ENCODE measurements around the gene TEX19. TPM values are rescaled to one million over a fixed set of nuclear protein-coding genes. Genes with fewer than 3 reads are reported as not detected.
"Not testable (repeated sequence)": the region's sequence is repeated elsewhere in the genome, so short reads cannot be mapped to it uniquely, and the experiment has no call there.

The TEX19 gene
- total RNA-seq, 2 donors from 2014 or later: not detected

DNA sequence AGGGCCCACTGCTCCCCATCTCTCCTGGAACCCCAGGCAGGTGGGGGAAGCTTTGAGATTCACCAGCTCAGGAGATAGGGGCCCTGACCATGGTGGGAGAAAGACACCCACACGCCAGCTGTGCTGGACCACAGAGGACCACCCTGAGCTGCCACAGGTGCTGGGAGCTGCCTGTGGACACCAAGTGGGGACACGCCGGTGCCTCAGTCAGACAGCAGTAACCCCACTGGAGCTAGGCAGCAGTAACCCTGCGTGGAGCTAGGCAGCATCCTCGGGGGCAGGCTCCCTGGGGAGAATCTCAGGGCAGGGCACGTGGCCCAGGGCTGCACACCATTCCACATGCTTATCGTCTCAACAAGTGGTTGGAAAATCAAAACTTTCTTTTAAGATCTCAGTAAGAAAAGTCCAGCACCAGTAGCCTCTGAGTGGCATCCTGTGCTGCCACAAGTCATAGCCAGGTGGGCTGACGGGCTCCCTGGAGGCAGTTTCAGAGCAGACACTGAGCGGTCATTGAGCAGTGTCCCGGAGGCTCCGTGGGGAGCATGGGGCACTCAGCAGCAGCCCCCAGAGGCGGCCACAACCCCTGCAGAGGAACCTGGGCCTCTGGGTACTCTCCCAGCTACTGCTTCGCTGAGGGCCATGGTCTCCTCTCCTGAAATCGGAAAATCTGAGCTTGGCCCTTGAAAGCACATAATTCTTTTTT, 51.1 kb downstream of the TEX19 start:
- H3K9me3 ChIP-seq: no peaks in the 10 kb centered on the region
- H3K27me3 ChIP-seq: no peaks in the 10 kb centered on the region
- H3K36me3 ChIP-seq: no peaks in the 10 kb centered on the region
- H3K4me3 ChIP-seq: no peak overlapping the region
- DNase-seq (ENCODE audit: low spot score): no peak
- TF ChIP-seq, protein P1, sequence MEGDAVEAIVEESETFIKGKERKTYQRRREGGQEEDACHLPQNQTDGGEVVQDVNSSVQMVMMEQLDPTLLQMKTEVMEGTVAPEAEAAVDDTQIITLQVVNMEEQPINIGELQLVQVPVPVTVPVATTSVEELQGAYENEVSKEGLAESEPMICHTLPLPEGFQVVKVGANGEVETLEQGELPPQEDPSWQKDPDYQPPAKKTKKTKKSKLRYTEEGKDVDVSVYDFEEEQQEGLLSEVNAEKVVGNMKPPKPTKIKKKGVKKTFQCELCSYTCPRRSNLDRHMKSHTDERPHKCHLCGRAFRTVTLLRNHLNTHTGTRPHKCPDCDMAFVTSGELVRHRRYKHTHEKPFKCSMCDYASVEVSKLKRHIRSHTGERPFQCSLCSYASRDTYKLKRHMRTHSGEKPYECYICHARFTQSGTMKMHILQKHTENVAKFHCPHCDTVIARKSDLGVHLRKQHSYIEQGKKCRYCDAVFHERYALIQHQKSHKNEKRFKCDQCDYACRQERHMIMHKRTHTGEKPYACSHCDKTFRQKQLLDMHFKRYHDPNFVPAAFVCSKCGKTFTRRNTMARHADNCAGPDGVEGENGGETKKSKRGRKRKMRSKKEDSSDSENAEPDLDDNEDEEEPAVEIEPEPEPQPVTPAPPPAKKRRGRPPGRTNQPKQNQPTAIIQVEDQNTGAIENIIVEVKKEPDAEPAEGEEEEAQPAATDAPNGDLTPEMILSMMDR (IDR thresholded peaks at IDR 0.05): no peak
- H3K4me1 ChIP-seq: peaks cover 0 to 8% of the 10 kb centered on the region in 2 donors
- no peak overlapping the region for H3K27ac ChIP-seq

DNA sequence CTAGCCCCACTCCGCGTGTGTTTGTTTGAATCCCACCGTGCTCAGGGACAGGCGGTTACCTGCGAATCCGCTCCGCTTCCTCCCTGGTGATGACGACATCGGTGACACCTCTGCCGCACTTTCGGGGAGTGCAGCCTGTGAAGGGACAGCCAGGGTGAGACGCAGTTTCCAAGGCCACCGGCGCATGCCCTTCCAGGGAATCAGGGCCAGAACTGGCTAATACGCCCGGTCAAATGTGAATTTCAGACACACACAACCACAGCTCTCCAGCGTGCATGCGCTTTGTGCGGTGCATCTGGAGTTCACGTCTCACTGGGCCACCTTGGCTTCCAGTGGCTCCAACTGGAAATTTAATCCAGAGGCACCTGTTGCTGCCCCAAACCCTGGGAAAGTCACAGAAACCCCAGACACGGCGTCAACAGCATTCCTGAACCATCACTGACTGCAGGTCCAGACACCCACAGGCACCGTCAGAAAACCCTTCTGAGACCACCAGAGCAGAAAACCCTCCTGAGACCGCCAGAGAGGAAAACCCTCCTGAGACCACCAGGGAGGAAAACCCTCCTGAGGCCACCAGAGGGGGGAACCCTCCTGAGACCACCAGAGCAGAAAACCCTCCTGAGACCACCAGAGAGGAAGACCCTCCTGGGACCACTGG, 52.5 kb downstream of the TEX19 start:
- Histone ChIP-seq H3K27ac (no peak overlapping the region), H3K4me3 (no peak overlapping the region), H3K27me3 (no peaks in the 10 kb centered on the region), H3K4me1 (peaks cover 0 to 8% of the 10 kb centered on the region in 2 donors), H3K9me3 (no peaks in the 10 kb centered on the region), H3K36me3 (no peaks in the 10 kb centered on the region)
- DNase-seq (ENCODE audit: low spot score): no peak
- TF ChIP-seq, protein P1 (IDR thresholded peaks at IDR 0.05): no peak

DNA sequence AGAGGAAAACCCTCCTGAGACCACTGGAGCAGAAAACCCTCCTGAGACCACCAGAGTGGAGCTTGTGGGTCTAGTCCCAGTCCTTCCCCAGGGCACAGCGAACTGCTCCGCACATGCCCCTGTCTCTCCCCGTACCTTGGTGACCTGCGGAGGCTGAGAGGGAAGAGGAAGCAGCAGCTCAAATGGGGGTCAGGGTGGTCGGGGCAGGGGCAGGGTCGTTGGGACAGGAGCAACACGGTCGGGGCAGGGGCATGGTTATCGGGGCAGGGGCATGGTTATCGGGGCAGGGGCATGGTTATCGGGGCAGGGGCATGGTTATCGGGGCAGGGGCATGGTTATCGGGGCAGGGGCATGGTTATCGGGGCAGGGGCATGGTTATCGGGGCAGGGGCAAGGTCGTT, 53.0 kb downstream of the TEX19 start:
- not testable (repeated sequence) for H3K27me3 ChIP-seq; H3K4me3 ChIP-seq; H3K4me1 ChIP-seq; H3K9me3 ChIP-seq; H3K36me3 ChIP-seq; DNase-seq (ENCODE audit: low spot score); H3K27ac ChIP-seq

DNA sequence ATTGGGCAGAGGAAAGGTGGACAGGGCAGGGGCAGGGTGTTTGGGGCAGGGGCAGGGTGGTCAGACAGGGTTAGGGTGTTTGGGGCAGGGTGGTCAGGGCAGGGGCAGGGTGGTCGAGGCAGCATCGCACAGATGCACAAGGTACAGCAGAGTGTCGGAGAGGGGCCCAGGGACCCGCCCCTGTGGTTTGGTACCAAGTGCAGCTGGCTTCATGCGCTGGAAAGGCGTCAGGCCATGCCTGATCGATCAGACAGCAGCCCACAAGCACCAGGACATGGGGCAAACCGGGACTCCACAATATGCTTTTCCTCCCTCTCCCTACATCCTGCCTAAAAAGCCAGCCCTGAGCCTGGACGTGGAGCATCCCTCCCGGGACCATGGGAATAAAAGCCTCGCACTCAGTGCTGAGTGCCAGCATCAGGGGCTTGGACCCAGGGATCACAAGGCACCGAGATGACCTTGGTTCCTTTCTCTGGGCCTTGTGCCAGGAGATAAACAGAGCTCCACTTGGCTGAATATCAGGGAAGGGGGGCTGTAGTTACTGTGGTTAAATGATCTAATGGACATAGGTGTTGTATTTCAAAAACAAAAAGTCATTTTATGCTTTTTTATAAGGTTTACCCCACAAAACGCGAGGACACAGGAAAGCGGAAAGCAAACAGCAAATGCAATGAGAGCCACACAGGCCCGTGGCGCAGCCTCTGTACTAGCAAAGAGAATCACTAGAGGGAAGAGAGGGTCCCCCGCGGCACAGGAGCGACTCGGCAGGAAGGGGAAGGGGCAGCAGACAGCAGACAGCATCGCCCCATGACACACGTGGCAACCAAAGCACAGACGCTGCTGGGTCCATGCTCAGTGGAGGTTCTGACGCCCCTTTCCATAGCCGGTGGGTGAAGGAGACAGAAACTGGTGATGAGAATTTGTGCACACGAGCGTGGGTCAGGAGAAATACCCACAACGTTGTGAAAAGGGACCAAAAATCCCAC, 53.8 kb downstream of the TEX19 start:
- no peak for DNase-seq (ENCODE audit: low spot score)
- Histone ChIP-seq H3K9me3 (no peaks in the 10 kb centered on the region), H3K27me3 (no peaks in the 10 kb centered on the region), H3K4me3 (no peak overlapping the region), H3K27ac (no peak overlapping the region), H3K4me1 (peaks cover 0 to 10% of the 10 kb centered on the region in 2 donors), H3K36me3 (no peaks in the 10 kb centered on the region)
- TF ChIP-seq, protein P1 (IDR thresholded peaks at IDR 0.05): no peak

Other genes starting within 250 kb of the TEX19 start
- 1 to 10 TPM; 5.1 to 7.4 TPM for gene CCDC57, start 146.4 kb upstream of the TEX19 start, total RNA-seq
- 10 to 100 TPM in 1 of 2 donors, 1 to 10 TPM in 1; 5.0 to 19.5 TPM for gene SLC16A3, start 130.2 kb upstream of the TEX19 start, total RNA-seq
- gene CSNK1D, start 85.5 kb upstream of the TEX19 start, total RNA-seq: 10 to 100 TPM; 31.3 to 32.9 TPM
- 1 to 10 TPM in 1 of 2 donors, not detected in 1; 1.7 TPM for gene CD7, start 41.6 kb upstream of the TEX19 start, total RNA-seq
- 1 to 10 TPM; 3.1 to 7.7 TPM for gene SECTM1, start 25.5 kb upstream of the TEX19 start, total RNA-seq
- 10 to 100 TPM in 1 of 2 donors, under 1 TPM in 1; 0.44 to 16.9 TPM for gene UTS2R, start 12.5 kb downstream of the TEX19 start, total RNA-seq
- gene HEXD, start 59.1 kb downstream of the TEX19 start, total RNA-seq: 10 to 100 TPM; 11.3 to 15.6 TPM
- gene OGFOD3, start 59.3 kb downstream of the TEX19 start, total RNA-seq: 10 to 100 TPM; 26.4 to 32.4 TPM
- 10 to 100 TPM; 14.9 to 34.9 TPM for gene CYBC1, start 91.5 kb downstream of the TEX19 start, total RNA-seq
- 10 to 100 TPM; 51.4 to 54.8 TPM for gene NARF, start 99.5 kb downstream of the TEX19 start, total RNA-seq
- gene FOXK2, start 160.5 kb downstream of the TEX19 start, total RNA-seq: 10 to 100 TPM; 27.8 to 40.3 TPM